Stimulated activated CD8-positive, alpha-beta memory T cell treated with anti-CD3 and anti-CD28 coated beads, Interleukin-15, amount 100 ng/mL, for 24 hours (primary cell): Measurements from ENCODE around the gene MED9.

Experiments used
- DNase-seq: peaks from one replicate; pipeline ENCODE4 v3.0.0-alpha.2; 2020; ENCODE audit warnings: low read depth

The MED9 gene

GRCh38 chr17:17516941-17517720, 40.3 kb downstream of the MED9 start:
- no peak for DNase-seq

- no peak for DNase-seq
These were observed 41.2 kb downstream of the MED9 start for GRCh38 chr17:17518014-17518413.

GRCh38 chr17:17518951-17519350, 42.2 kb downstream of the MED9 start:
- DNase-seq = no peak

- no peak for DNase-seq
These were observed 43.1 kb downstream of the MED9 start for GRCh38 chr17:17519886-17520285.

GRCh38 chr17:17520599-17521232, 43.9 kb downstream of the MED9 start:
- DNase-seq = no peak

- no peak for DNase-seq
These were observed 46.4 kb downstream of the MED9 start for GRCh38 chr17:17523001-17523730.

- DNase-seq = no peak
These were observed 47.1 kb downstream of the MED9 start for GRCh38 chr17:17523731-17524490.

- no peak for DNase-seq
These were observed 48.5 kb downstream of the MED9 start for GRCh38 chr17:17525311-17525710.

GRCh38 chr17:17525956-17526355, 49.2 kb downstream of the MED9 start:
- no peak for DNase-seq

GRCh38 chr17:17526369-17526768, 49.6 kb downstream of the MED9 start:
- no peak for DNase-seq

- DNase-seq = no peak
These were observed 50.7 kb downstream of the MED9 start for GRCh38 chr17:17527534-17527933.

- DNase-seq = no peak
These were observed 51.2 kb downstream of the MED9 start for GRCh38 chr17:17527956-17528500.

GRCh38 chr17:17528696-17529652, 52.2 kb downstream of the MED9 start:
- DNase-seq = no peak

- no peak for DNase-seq
These were observed 54.4 kb downstream of the MED9 start for GRCh38 chr17:17531156-17531555.

GRCh38 chr17:17532991-17533390, 56.2 kb downstream of the MED9 start:
- DNase-seq = no peak

- no peak for DNase-seq
These were observed 57.2 kb downstream of the MED9 start for GRCh38 chr17:17533901-17534441.

- no peak for DNase-seq
These were observed 59.2 kb downstream of the MED9 start for GRCh38 chr17:17535957-17536356.

GRCh38 chr17:17536702-17537101, 59.9 kb downstream of the MED9 start:
- DNase-seq = no peak

- no peak for DNase-seq
These were observed 60.7 kb downstream of the MED9 start for GRCh38 chr17:17537311-17538099.
